ENCODE measurements around the gene KCTD16.
A peak's percentile ranks its signal among the peaks of the same experiment; 100 is the strongest.

The KCTD16 gene

DNA sequence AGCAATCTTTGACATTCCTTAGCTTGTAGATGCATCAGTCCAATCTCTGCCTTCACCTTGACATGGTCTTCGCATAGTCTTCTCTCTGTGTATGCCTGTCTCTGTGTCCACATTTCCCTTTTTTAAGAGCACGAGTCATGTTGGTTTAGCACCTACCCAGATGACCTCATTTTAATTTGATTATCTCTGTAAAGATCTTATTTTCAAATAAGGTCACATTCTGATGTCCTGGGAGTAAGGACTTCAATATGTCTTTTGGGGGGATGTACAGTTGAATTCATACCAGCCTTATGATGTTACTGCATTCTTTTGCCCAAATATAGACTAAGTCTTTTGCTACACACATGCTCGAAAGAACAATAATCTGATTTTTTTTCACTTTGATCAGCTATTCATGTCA is 6.9 kb downstream of the KCTD16 start:
- in situ Hi-C loops (cut with MboI; ENCODE audit: low pct_unique_long_range_greater_than_20kb, low sequenced_read_pairs, unreplicated experiment) = no loop called here
- TF ChIP-seq, protein P1, sequence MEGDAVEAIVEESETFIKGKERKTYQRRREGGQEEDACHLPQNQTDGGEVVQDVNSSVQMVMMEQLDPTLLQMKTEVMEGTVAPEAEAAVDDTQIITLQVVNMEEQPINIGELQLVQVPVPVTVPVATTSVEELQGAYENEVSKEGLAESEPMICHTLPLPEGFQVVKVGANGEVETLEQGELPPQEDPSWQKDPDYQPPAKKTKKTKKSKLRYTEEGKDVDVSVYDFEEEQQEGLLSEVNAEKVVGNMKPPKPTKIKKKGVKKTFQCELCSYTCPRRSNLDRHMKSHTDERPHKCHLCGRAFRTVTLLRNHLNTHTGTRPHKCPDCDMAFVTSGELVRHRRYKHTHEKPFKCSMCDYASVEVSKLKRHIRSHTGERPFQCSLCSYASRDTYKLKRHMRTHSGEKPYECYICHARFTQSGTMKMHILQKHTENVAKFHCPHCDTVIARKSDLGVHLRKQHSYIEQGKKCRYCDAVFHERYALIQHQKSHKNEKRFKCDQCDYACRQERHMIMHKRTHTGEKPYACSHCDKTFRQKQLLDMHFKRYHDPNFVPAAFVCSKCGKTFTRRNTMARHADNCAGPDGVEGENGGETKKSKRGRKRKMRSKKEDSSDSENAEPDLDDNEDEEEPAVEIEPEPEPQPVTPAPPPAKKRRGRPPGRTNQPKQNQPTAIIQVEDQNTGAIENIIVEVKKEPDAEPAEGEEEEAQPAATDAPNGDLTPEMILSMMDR (IDR thresholded peaks at IDR 0.05; ENCODE audit: extremely low read depth, insufficient read depth, missing control alignments) = no peak
- no peak for DNase-seq (ENCODE audit: low spot score)

DNA sequence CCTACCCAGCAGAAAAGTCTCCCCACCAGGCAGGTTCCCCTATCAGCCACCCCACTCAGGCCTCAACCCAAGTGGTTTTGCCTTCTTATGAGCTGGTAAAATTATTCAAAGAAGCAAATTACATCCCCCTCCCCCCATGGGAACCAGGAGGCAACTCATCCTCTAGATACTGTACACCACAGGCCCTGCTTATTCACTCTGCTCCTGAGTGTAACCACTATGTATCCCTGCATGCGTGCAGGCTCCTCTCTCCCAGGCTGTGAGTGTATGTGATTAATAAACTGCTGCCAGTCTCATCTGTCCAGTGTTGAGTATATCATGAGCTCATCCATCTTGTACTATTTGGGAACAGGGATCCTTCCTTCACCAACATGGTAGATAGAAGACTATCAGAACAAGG is 8.6 kb downstream of the KCTD16 start:
- in situ Hi-C loops (cut with MboI; ENCODE audit: low pct_unique_long_range_greater_than_20kb, low sequenced_read_pairs, unreplicated experiment) = no loop called here
- no peak for DNase-seq (ENCODE audit: low spot score)
- TF ChIP-seq, protein P1 (IDR thresholded peaks at IDR 0.05; ENCODE audit: extremely low read depth, insufficient read depth, missing control alignments) = no peak

DNA sequence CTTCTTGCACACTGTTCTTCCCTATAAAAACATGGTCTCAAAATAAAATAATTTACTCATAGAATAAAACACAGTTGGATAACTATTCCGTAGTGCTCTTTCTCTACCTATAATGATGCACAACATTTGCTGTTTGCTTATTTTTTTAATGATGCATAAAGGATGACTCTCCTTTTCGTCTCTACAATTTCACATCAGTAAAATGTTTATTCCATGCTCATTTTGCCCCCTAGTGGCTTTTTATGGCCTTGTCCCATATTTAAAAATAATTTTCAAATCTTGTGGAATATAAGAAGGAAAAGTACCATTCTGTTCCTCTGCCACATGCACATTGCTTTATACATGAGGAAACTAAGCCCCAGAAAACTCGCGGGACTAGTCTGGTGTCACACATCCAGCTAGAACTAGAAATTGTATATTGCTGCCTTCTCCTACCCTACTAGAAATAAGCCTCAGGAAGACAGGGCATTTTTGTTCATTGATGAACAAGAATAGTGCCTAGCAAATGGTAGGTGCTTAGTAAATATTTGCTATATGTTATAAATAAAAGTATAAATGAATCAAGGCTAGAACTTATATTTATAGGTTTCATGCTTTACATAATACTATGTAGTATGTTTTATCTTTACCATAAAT is 12.7 kb downstream of the KCTD16 start:
- DNase-seq (ENCODE audit: low spot score) = no peak
- in situ Hi-C loops (cut with MboI; ENCODE audit: low pct_unique_long_range_greater_than_20kb, low sequenced_read_pairs, unreplicated experiment) = no loop called here

DNA sequence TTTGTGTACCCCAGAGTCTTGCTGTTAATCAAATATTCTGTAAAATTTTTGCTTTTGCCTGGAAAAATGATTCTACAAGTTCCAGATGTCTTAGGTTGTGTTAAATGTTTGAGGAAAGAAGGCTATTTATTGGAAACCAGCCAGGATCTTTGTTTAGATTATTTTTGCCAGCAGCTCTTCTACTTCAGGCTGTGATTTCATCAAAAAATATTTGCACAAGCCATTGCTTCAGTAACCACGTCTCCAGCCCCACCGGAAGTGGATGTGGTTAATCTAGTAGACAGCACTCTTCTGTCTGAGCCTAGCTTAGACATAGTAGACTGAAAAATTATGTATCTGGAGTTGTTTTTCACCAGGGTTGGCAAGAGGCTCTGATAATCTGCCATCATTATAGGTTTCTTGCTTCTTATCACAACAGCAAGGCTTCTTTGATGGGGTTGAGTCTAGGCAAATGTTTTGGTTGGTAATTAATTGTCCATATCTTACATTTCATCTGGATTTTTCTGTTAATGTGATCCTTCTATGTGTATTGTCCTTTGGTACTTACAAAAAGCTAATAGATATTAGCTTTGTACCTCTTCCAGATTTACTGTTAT is 17.1 kb downstream of the KCTD16 start:
- DNase-seq (ENCODE audit: low spot score) = peak; percentile 43
- TF ChIP-seq, protein P1 (IDR thresholded peaks at IDR 0.05; ENCODE audit: extremely low read depth, insufficient read depth, missing control alignments) = no peak
- in situ Hi-C loops (cut with MboI; ENCODE audit: low pct_unique_long_range_greater_than_20kb, low sequenced_read_pairs, unreplicated experiment) = no loop called here

More for the DNA sequence above, 12.7 kb downstream of the KCTD16 start:
- TF ChIP-seq, protein P1 (IDR thresholded peaks at IDR 0.05; ENCODE audit: extremely low read depth, insufficient read depth, missing control alignments) = peak; percentile 54

DNA sequence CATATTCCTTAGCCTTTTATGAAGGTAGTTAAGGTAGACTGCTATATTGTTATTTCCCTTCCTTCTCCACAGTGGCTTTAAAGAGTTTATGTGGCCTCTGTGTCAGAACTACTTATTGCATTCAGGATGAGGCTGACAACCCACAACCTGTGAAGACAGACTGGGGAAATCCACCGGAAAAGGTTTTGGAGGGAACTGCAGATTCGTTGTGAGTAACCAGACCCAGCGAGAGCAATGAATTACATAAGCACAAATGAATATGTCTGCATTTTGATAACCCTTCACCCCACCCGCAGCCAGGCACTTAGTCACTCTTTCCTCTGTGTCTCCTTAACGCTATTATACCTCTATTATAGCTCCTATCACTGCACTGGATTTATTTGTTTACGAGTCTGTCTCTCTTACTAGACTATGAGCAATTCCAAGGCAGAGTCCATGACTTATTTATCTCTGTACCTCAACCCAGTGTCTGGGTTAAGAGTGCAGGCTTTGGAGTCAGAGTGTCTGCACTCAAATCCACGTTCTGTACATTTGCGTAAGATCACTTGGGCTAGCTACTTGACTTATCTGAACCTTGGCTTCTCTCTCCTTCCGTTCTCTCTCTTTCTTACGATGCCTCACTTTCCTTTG is 19.2 kb downstream of the KCTD16 start:
- TF ChIP-seq, protein P1 (IDR thresholded peaks at IDR 0.05; ENCODE audit: extremely low read depth, insufficient read depth, missing control alignments) = no peak
- in situ Hi-C loops (cut with MboI; ENCODE audit: low pct_unique_long_range_greater_than_20kb, low sequenced_read_pairs, unreplicated experiment) = no loop called here
- DNase-seq (ENCODE audit: low spot score) = peak; percentile 23

DNA sequence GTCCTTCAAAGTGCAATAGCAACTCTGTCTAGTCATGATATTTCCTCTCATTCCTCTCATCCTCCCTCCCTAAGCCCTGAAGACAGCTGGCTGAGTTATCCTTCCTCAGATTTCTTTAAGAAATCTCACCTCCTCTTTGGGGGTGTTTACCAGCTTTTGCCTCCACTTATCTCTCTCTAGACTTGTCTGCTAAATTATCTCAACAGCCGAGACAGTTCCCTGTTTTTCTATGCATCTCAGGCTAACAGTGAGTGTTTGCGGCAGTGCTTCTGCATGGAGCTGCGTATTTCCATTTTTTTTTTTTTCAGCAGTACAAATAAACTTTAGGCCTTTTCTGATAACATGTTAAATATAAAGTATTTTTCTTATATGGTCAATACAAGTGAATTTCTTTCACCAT is 20.9 kb downstream of the KCTD16 start:
- TF ChIP-seq, protein P1 (IDR thresholded peaks at IDR 0.05; ENCODE audit: extremely low read depth, insufficient read depth, missing control alignments) = no peak
- DNase-seq (ENCODE audit: low spot score) = no peak
- in situ Hi-C loops (cut with MboI; ENCODE audit: low pct_unique_long_range_greater_than_20kb, low sequenced_read_pairs, unreplicated experiment) = no loop called here
